Duodenal mucosa (tissue), 2 donors: ENCODE results near the gene TRMT11.

ENCODE experiments used
- H3K27ac ChIP-seq: one replicate; pipeline ENCODE4 v1.7.0; 2013; ENCODE audit warnings: low read depth, low read length
- H3K27me3 ChIP-seq, 2 donors: one replicate each; pipeline ENCODE4 v1.7.0; 2013; ENCODE audit warnings: low read length in 2 of 2, control low read depth in 1 of 2; ENCODE audit not compliant: insufficient read depth in 2 of 2, control insufficient read depth in 1 of 2
- H3K36me3 ChIP-seq, 2 donors: one replicate each; pipeline ENCODE4 v1.7.0; 2013; ENCODE audit warnings: low read length in 2 of 2, control low read depth in 1 of 2; ENCODE audit not compliant: insufficient read depth in 2 of 2, control insufficient read depth in 1 of 2
- H3K4me1 ChIP-seq, 2 donors: one replicate each; pipeline ENCODE4 v1.7.0; 2013; ENCODE audit warnings: low read length in 2 of 2, control low read depth in 1 of 2; ENCODE audit not compliant: insufficient read depth in 2 of 2, control insufficient read depth in 1 of 2
- H3K4me3 ChIP-seq, 2 donors: one replicate each; pipeline ENCODE4 v1.7.0; 2013; ENCODE audit warnings: low read length in 2 of 2, low read depth in 1 of 2
- H3K9ac ChIP-seq, 2 donors: one replicate each; pipeline ENCODE4 v1.7.0; 2013; ENCODE audit warnings: low read length in 2 of 2, low read depth in 1 of 2
- H3K9me3 ChIP-seq, 2 donors: one replicate each; pipeline ENCODE4 v1.7.0; 2013; ENCODE audit warnings: low read length in 2 of 2, control low read depth in 1 of 2; ENCODE audit not compliant: control insufficient read depth in 1 of 2

The TRMT11 gene

GRCh38 chr6:125955973-125956372 is 30.4 kb upstream of the TRMT11 start:
- H3K4me3 ChIP-seq, result peak overlapping the region; percentile 89 to 90
- no peaks in the 10 kb centered on the region for H3K9me3 ChIP-seq
- no peaks in the 10 kb centered on the region for H3K36me3 ChIP-seq
- no peak overlapping the region for H3K27ac ChIP-seq
- H3K9ac ChIP-seq, result peak overlapping the region; percentile 48 to 90
- H3K27me3 ChIP-seq, result no peaks in the 10 kb centered on the region
- H3K4me1 ChIP-seq, result peaks cover 16 to 23% of the 10 kb centered on the region in 2 donors

GRCh38 chr6:125956506-125957390 is 29.6 kb upstream of the TRMT11 start, which contains the start of gene HINT3:
TSS of gene HINT3 (plus strand) at chr6:125956770. CDS start at chr6:125956978, 208 bp downstream.
- Histone ChIP-seq H3K27ac (peak within 1 kb of the TSS; percentile 95), H3K9me3 (no peaks in the 10 kb centered on the region), H3K4me1 (peaks cover 16 to 23% of the 10 kb centered on the region in 2 donors), H3K36me3 (no peaks in the 10 kb centered on the region), H3K27me3 (no peaks in the 10 kb centered on the region), H3K9ac (peak within 1 kb of the TSS; percentile 90 to 95), H3K4me3 (peak within 1 kb of the TSS; percentile 89 to 90)

- H3K9me3 ChIP-seq, result no peaks in the 10 kb centered on the region
- H3K27me3 ChIP-seq, result no peaks in the 10 kb centered on the region
- H3K36me3 ChIP-seq, result no peaks in the 10 kb centered on the region
- H3K27ac ChIP-seq, result peak overlapping the region; percentile 95
- H3K4me1 ChIP-seq, result peaks cover 16 to 23% of the 10 kb centered on the region in 2 donors
- H3K9ac ChIP-seq, result peak overlapping the region; percentile 90 to 95
- peak overlapping the region; percentile 89 to 90 for H3K4me3 ChIP-seq
These were observed 29.0 kb upstream of the TRMT11 start for GRCh38 chr6:125957391-125957693.

- Histone ChIP-seq H3K27me3 (no peaks in the 10 kb centered on the region), H3K4me1 (peaks cover 16 to 23% of the 10 kb centered on the region in 2 donors), H3K4me3 (peak overlapping the region; percentile 89 to 90), H3K27ac (no peak overlapping the region), H3K9ac (peak overlapping the region in 1 of 2 donors; percentile 90), H3K36me3 (no peaks in the 10 kb centered on the region), H3K9me3 (no peaks in the 10 kb centered on the region)
These were observed 28.5 kb upstream of the TRMT11 start for GRCh38 chr6:125957845-125958244.

GRCh38 chr6:125959041-125959440 is 27.3 kb upstream of the TRMT11 start:
- H3K36me3 ChIP-seq, result no peaks in the 10 kb centered on the region
- H3K9ac ChIP-seq, result no peak overlapping the region
- H3K27ac ChIP-seq, result no peak overlapping the region
- peaks cover 16 to 23% of the 10 kb centered on the region in 2 donors for H3K4me1 ChIP-seq
- H3K9me3 ChIP-seq, result no peaks in the 10 kb centered on the region
- H3K27me3 ChIP-seq, result no peaks in the 10 kb centered on the region
- H3K4me3 ChIP-seq, result no peak overlapping the region

GRCh38 chr6:125961117-125961516 is 25.2 kb upstream of the TRMT11 start:
- no peak overlapping the region for H3K9ac ChIP-seq
- H3K27ac ChIP-seq, result no peak overlapping the region
- no peak overlapping the region for H3K4me3 ChIP-seq
- H3K9me3 ChIP-seq, result no peaks in the 10 kb centered on the region
- H3K36me3 ChIP-seq, result no peaks in the 10 kb centered on the region
- peaks cover 16 to 22% of the 10 kb centered on the region in 2 donors for H3K4me1 ChIP-seq
- H3K27me3 ChIP-seq, result no peaks in the 10 kb centered on the region

GRCh38 chr6:125962900-125963497 is 23.3 kb upstream of the TRMT11 start:
- Histone ChIP-seq H3K9ac (no peak overlapping the region), H3K4me1 (peaks cover 8 to 13% of the 10 kb centered on the region in 2 donors), H3K27ac (no peak overlapping the region), H3K9me3 (no peaks in the 10 kb centered on the region), H3K27me3 (no peaks in the 10 kb centered on the region), H3K4me3 (no peak overlapping the region), H3K36me3 (peaks cover 0 to 9% of the 10 kb centered on the region in 2 donors)

- Histone ChIP-seq H3K4me1 (peaks cover 0 to 5% of the 10 kb centered on the region in 2 donors), H3K27ac (no peak overlapping the region), H3K36me3 (peaks cover 0 to 12% of the 10 kb centered on the region in 2 donors), H3K27me3 (no peaks in the 10 kb centered on the region), H3K9me3 (no peaks in the 10 kb centered on the region), H3K9ac (no peak overlapping the region), H3K4me3 (no peak overlapping the region)
These were observed 22.5 kb upstream of the TRMT11 start for GRCh38 chr6:125963817-125964216.

- Histone ChIP-seq H3K27ac (no peak overlapping the region), H3K27me3 (no peaks in the 10 kb centered on the region), H3K9ac (no peak overlapping the region), H3K4me1 (no peaks in the 10 kb centered on the region), H3K36me3 (peaks cover 0 to 12% of the 10 kb centered on the region in 2 donors), H3K4me3 (no peak overlapping the region), H3K9me3 (no peaks in the 10 kb centered on the region)
These were observed 19.8 kb upstream of the TRMT11 start for GRCh38 chr6:125966569-125966968.

- Histone ChIP-seq H3K4me1 (no peaks in the 10 kb centered on the region), H3K36me3 (peaks cover 0 to 22% of the 10 kb centered on the region in 2 donors), H3K9ac (no peak overlapping the region), H3K9me3 (no peaks in the 10 kb centered on the region), H3K27ac (no peak overlapping the region), H3K27me3 (no peaks in the 10 kb centered on the region), H3K4me3 (no peak overlapping the region)
These were observed 17.8 kb upstream of the TRMT11 start for GRCh38 chr6:125968493-125968892.
